GM19025 (cell line): ENCODE results near the gene IZUMO4.

Experiments
- ATAC-seq: cut with Tn5 transposase; IDR thresholded peaks from one replicate; pipeline ENCODE4 v1.9.1; 2021; ENCODE audit warnings: mild to moderate bottlenecking, low read depth, moderate library complexity; ENCODE audit not compliant: unreplicated experiment

IZUMO4 gene

GRCh38 chr19:2103045-2103707, 6.5 kb downstream of the IZUMO4 start:
- ATAC-seq, result no peak

- no peak for ATAC-seq
Measured at GRCh38 chr19:2108251-2109016, 11.7 kb downstream of the IZUMO4 start.

- ATAC-seq, result no peak
Measured at GRCh38 chr19:2109046-2109864, 12.5 kb downstream of the IZUMO4 start.

DNA sequence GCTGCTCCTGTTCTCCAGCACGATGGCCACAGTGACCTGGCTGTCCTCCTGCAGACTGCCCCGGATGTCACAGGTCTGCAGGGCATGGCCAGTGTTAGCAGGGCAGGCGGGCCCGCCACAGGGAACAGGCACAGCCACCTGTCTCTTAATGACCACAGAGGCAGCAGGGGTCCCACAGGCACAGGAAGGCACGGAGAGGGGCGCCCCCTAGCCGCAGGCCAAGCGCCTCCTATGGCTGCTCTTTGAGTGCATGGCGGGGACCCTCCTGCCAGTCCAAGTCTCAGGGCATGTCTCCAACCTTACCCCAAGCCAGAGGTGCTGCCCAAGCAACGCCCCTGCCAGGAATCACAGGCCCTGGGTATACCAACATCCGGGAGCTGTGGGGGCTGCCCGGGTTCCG, 14.1 kb downstream of the IZUMO4 start:
- ATAC-seq, result no peak

GRCh38 chr19:2111425-2111824, 14.7 kb downstream of the IZUMO4 start:
- no peak for ATAC-seq

- ATAC-seq, result no peak
Measured at GRCh38 chr19:2111886-2112285, 15.2 kb downstream of the IZUMO4 start.

- no peak for ATAC-seq
Measured at GRCh38 chr19:2112516-2113320, 16.0 kb downstream of the IZUMO4 start.

- no peak for ATAC-seq
Measured at GRCh38 chr19:2113439-2114211, 16.9 kb downstream of the IZUMO4 start.

- ATAC-seq, result no peak
Measured at GRCh38 chr19:2114218-2114617, 17.5 kb downstream of the IZUMO4 start.

DNA sequence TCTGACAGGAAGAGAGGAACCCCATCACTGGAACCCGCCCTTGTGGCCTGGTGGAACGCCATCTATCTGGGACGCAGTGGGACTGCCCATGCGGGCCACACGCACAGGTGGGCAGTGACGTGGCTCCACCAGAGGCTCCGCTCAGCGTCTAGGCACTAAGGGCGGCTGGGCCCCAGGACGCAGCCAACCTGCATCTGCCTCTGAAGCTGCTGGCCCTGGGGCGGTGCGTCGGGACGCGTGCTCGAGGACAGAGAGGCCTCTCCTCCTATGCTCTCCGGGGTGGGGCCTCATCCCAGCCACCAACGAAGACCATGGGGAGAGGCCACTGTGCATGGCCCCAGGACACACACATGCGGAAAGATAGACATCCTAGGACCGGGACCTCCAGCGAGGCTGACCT, 18.1 kb downstream of the IZUMO4 start:
- ATAC-seq, result no peak

- no peak for ATAC-seq
Measured at GRCh38 chr19:2115324-2115723, 18.6 kb downstream of the IZUMO4 start.

GRCh38 chr19:2115911-2116426, 19.3 kb downstream of the IZUMO4 start:
- ATAC-seq, result no peak

- ATAC-seq, result no peak
Measured at GRCh38 chr19:2116507-2116906, 19.8 kb downstream of the IZUMO4 start.

DNA sequence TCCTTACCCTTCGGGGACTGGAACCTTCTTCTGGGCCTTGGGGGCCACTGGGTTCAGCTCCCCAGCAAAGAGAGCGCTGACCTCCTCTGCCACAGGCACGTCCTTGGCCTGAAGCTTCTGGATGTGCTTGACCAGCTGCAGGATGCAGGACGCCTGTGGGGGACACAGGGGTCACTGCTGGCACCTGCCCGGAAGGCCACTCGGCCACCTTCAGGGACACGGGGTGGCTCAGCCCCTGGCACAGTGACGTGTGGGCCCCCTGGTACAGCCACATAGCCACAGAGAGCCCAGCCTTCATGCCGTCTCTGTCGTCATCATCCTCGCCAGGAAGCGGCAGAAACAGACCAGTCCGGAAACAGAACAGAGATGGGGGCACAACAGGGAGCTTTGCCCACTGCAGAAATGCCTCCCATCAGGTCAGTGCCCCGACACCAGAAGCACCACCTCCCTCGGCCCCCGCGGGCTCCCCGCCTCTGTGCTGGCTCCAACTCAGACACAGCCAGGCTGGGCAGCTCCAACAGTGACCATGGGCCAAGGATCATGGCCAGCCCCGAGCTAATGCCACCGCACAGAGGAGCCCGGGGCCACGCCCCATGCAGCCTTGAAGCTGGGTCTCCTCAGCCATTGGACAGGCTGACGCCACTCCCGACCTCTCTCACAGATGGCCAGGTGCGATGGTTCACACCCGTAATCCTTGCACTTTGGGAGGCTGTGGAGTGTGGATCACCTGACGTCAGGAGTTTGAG, 20.7 kb downstream of the IZUMO4 start:
- ATAC-seq, result no peak

- ATAC-seq, result no peak
Measured at GRCh38 chr19:2118438-2118837, 21.7 kb downstream of the IZUMO4 start.

DNA sequence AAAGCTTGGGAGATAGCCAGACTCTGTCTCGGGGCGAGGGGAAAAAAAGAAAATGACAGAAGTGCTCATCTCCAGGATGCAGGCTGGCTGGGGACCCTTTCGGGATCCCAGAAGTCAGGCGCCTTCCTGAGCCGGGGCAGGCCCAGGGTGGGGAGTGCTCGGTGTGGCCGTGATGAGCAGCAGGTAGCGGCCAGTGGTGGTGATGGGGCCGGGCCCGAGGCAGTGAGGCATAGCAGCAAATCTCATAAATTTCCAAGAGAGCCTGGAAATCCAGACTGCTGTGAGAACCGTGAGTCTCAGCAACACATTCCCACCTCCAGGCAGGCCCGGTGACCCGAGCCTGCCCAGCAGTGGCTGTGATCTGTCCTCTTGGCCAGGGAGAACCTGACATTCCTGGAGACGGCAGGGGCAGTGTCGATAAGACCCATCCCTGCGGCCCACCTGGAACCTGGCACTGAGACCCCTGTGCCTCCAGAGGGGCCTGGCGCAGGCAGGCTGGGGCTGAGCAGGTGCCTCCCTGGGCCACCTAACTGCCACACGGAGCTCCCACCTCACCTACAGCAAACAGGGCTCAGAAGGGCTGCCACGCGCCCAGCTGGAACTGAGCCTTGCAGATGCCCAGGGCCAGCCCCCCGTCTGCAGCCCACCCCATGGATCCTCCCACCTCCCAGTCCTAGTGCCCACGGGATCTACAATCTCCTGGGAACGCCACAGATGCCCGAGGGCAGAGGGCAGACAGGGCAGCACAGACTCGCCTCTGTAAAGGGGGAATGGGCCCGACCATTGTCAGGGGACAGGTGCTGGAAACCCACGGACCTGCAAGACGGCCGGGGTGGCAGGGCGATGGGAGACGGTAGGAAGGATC, 23.4 kb downstream of the IZUMO4 start:
- ATAC-seq, result no peak

- no peak for ATAC-seq
Measured at GRCh38 chr19:2120821-2121220, 24.1 kb downstream of the IZUMO4 start.
